ENCODE measurements around the gene C5orf15.

DNA sequence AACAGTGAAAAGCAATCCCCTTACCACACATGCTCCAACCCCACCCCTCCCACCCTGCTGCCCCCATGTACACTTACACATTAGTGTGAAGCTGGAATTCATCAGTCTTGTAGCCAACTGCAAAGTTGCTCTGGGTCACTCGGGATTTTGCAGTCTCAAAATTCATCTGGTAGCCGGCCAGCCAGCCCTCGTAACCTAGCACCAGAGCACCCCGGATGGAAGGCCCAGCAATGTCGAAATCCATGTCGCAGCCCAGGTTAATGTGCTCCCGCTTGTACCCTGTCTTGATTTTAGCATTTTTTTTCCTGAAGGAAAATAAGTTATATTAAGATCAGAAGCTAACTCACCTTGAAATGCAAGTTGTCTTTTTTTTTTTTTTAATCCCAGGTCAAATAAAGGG is 12.2 kb upstream of the C5orf15 start:
- TF ChIP-seq, protein P1, sequence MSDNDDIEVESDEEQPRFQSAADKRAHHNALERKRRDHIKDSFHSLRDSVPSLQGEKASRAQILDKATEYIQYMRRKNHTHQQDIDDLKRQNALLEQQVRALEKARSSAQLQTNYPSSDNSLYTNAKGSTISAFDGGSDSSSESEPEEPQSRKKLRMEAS (IDR thresholded peaks at IDR 0.05) = no peak
- no peak for TF ChIP-seq EP300 (IDR thresholded peaks at IDR 0.05; ENCODE audit: borderline replicate concordance)
- TF ChIP-seq, protein P2, sequence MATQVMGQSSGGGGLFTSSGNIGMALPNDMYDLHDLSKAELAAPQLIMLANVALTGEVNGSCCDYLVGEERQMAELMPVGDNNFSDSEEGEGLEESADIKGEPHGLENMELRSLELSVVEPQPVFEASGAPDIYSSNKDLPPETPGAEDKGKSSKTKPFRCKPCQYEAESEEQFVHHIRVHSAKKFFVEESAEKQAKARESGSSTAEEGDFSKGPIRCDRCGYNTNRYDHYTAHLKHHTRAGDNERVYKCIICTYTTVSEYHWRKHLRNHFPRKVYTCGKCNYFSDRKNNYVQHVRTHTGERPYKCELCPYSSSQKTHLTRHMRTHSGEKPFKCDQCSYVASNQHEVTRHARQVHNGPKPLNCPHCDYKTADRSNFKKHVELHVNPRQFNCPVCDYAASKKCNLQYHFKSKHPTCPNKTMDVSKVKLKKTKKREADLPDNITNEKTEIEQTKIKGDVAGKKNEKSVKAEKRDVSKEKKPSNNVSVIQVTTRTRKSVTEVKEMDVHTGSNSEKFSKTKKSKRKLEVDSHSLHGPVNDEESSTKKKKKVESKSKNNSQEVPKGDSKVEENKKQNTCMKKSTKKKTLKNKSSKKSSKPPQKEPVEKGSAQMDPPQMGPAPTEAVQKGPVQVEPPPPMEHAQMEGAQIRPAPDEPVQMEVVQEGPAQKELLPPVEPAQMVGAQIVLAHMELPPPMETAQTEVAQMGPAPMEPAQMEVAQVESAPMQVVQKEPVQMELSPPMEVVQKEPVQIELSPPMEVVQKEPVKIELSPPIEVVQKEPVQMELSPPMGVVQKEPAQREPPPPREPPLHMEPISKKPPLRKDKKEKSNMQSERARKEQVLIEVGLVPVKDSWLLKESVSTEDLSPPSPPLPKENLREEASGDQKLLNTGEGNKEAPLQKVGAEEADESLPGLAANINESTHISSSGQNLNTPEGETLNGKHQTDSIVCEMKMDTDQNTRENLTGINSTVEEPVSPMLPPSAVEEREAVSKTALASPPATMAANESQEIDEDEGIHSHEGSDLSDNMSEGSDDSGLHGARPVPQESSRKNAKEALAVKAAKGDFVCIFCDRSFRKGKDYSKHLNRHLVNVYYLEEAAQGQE (IDR thresholded peaks at IDR 0.05; ENCODE audit: low read depth) = no peak
- TF ChIP-seq CREB1 (IDR thresholded peaks at IDR 0.05; ENCODE audit: low read depth) = no peak
- TF ChIP-seq ZBTB7A (IDR thresholded peaks at IDR 0.05; ENCODE audit: low read depth) = no peak
- TF ChIP-seq TEAD4 (IDR thresholded peaks at IDR 0.05) = no peak
- no peak for TF ChIP-seq RAD21 (IDR thresholded peaks at IDR 0.05; ENCODE audit: low read depth)
- no peak for TF ChIP-seq TAF1 (IDR thresholded peaks at IDR 0.05; ENCODE audit: low read depth)
- TF ChIP-seq NFIC (IDR thresholded peaks at IDR 0.05) = no peak
- no peak for TF ChIP-seq YY1 (IDR thresholded peaks at IDR 0.05; ENCODE audit: low read depth)
- TF ChIP-seq EGR1 (IDR thresholded peaks at IDR 0.05) = no peak
- no peak for TF ChIP-seq CEBPB (IDR thresholded peaks at IDR 0.05)
- no peak for TF ChIP-seq FOXM1 (IDR thresholded peaks at IDR 0.05; ENCODE audit: borderline replicate concordance, low read depth)
- TF ChIP-seq TCF12 (IDR thresholded peaks at IDR 0.05; ENCODE audit: low read depth) = no peak
